Type B pancreatic cell (in vitro differentiated cells): ENCODE data around the gene FYCO1. TPM values are rescaled to one million over a fixed set of nuclear protein-coding genes. Genes with fewer than 3 reads are reported as not detected.

Experiments
- DNase-seq: peaks from one replicate; pipeline ENCODE4 v3.0.0; 2021; ENCODE audit warnings: mixed read lengths; ENCODE audit not compliant: unreplicated experiment; ENCODE audit errors: extremely low spot score
- H3K27ac Mint-ChIP-seq: 2 replicates; pipeline ENCODE4 v1.8.0; 2021; ENCODE audit warnings: mild to moderate bottlenecking, mixed read lengths
- H3K27me3 Mint-ChIP-seq: 2 replicates; pipeline ENCODE4 v1.8.0; 2021; ENCODE audit warnings: mixed read lengths
- H3K36me3 Mint-ChIP-seq: 2 replicates; pipeline ENCODE4 v1.8.0; 2021; ENCODE audit warnings: mixed read lengths
- H3K4me1 Mint-ChIP-seq: one replicate; pipeline ENCODE4 v1.8.0; 2021; ENCODE audit warnings: mixed read lengths; ENCODE audit not compliant: unreplicated experiment
- H3K4me3 Mint-ChIP-seq: 2 replicates; pipeline ENCODE4 v1.8.0; 2021; ENCODE audit warnings: mild to moderate bottlenecking, mixed read lengths
- H3K9me3 Mint-ChIP-seq: 2 replicates; pipeline ENCODE4 v1.8.0; 2021; ENCODE audit warnings: mixed read lengths
- total RNA-seq: library from RNA; stranded (reverse); gene quantifications from 2 replicates; pipeline ENCODE4 v1.2.1, GENCODE V29; 2021; ENCODE audit warnings: low replicate concordance
- TF ChIP-seq, protein P1 (sequence below): fragments of 200-600 bp; sonication (generic); conservative IDR thresholded peaks from 2 replicates; pipeline ENCODE4 v1.5.0; 2021; ENCODE audit warnings: antibody characterized with exemption, mild to moderate bottlenecking

Gene FYCO1
- total RNA-seq, 1 donor from 2014 or later, result 15.2 TPM

DNA sequence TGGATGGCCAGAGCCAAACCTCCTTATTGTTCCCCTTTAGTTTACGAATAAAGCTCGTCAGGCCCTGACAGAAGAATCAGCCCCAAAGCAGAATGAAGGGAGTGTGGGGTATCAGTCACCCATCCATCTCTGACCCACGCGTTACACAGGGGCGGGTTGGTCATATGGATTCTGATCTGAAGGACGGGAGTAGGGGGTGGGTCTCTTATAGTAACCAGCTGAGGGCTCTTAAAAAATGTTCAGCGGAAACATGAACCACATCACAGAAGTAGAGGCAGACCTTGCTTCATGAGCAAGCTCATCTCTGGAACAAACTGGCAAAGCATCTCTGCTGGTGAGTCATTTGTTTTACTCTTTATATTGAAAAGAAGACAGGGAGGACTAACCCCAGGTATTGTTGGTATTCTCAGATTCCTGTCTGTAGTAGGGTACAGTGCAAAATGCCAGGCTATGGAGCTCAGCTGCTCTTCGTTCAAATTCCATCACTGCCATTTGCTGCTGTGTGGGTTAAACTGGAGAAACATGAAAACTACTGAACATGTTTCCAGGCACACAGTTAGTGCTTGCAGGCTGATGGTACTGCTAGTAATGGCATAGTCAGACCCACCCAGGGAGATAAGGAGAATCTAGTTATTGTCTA, 52.3 kb downstream of the FYCO1 start, which contains the start of gene CXCR6:
CXCR6 (plus strand) TSS at position 258 of the 640 bp plus-strand sequence. CDS start 3,018 bp downstream, outside the sequence.
- H3K9me3 Mint-ChIP-seq, result no peaks in the 10 kb centered on the region
- no peak within 1 kb of the TSS for H3K27ac Mint-ChIP-seq
- TF ChIP-seq, protein P1, sequence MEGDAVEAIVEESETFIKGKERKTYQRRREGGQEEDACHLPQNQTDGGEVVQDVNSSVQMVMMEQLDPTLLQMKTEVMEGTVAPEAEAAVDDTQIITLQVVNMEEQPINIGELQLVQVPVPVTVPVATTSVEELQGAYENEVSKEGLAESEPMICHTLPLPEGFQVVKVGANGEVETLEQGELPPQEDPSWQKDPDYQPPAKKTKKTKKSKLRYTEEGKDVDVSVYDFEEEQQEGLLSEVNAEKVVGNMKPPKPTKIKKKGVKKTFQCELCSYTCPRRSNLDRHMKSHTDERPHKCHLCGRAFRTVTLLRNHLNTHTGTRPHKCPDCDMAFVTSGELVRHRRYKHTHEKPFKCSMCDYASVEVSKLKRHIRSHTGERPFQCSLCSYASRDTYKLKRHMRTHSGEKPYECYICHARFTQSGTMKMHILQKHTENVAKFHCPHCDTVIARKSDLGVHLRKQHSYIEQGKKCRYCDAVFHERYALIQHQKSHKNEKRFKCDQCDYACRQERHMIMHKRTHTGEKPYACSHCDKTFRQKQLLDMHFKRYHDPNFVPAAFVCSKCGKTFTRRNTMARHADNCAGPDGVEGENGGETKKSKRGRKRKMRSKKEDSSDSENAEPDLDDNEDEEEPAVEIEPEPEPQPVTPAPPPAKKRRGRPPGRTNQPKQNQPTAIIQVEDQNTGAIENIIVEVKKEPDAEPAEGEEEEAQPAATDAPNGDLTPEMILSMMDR, result no peak
- no peak for DNase-seq
- no peaks in the 10 kb centered on the region for H3K27me3 Mint-ChIP-seq
- peaks cover 7% of the 10 kb centered on the region for H3K4me1 Mint-ChIP-seq
- no peak within 1 kb of the TSS for H3K4me3 Mint-ChIP-seq
- peaks cover 4% of the 10 kb centered on the region for H3K36me3 Mint-ChIP-seq

DNA sequence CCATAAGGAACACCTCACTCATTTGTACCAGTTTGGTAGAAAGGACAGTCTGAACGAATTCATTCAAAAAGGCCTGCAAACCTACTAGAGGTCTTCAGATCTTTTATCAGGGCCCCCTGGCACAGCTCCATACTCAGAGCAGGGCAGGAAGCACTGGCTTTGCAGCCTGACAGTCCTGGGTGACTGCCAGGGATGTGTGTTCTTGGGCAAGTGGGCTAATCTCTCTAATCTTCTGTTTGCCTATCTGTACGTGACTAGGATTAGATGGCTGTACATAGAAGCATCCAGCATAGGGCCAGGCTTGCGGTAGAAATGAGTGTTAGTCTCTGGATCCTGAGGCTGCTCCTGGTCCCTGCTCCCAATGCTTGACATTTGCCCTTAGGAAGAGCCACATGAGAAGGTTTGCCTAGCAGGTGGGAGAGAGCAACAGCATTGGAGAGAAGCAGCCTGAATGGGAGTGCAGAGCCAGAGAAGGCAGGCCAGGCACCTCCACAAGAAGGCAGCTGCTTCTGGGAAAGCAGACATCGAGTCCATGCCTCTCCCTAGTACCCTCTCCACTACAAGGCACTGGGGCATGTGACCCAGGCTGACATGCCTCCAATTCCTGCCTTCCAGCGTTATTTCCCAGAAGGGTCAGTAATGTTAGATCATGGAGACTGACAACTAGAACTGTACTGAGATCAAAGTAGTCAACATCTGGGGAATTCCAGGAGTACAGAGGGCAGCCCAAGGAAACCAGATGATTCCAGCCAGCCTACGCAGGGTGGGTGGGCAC, 53.4 kb downstream of the FYCO1 start:
- no peaks in the 10 kb centered on the region for H3K9me3 Mint-ChIP-seq
- H3K27ac Mint-ChIP-seq, result no peak overlapping the region
- TF ChIP-seq, protein P1, result no peak
- no peaks in the 10 kb centered on the region for H3K27me3 Mint-ChIP-seq
- peaks cover 7% of the 10 kb centered on the region for H3K4me1 Mint-ChIP-seq
- DNase-seq, result no peak
- no peaks in the 10 kb centered on the region for H3K36me3 Mint-ChIP-seq
- H3K4me3 Mint-ChIP-seq, result no peak overlapping the region

DNA sequence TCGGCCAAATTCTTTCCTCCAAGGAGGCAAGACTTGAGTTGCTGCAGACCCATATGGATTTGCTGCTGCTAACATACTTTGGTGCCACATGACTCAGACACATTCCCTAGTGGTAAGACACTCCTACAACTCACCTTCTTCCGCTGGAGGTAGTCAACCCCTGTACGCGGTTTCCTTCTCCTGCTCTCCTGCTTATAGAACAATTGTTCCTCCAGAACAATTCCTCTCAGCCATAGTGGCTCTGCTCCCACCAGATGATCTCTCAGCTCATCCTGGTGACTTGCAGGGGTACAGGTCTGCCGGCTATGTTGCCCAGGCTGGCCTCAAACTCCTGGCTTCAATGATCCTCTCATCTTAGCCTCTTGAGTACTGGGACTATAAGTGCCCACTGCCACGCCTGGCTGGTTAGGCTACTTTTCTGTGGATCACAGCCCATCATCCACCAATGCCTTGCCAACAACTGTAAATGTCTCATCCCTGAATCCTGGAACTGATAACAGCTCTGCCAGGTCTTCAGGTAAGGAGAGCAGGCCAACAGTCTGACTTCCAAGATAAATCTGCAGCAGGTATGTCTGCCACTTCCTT, 54.8 kb downstream of the FYCO1 start:
- no peak for DNase-seq
- Mint-ChIP-seq H3K27ac (no peak overlapping the region), H3K9me3 (no peaks in the 10 kb centered on the region), H3K4me3 (no peak overlapping the region), H3K36me3 (no peaks in the 10 kb centered on the region), H3K27me3 (no peaks in the 10 kb centered on the region), H3K4me1 (peaks cover 7% of the 10 kb centered on the region)
- TF ChIP-seq, protein P1, result no peak

DNA sequence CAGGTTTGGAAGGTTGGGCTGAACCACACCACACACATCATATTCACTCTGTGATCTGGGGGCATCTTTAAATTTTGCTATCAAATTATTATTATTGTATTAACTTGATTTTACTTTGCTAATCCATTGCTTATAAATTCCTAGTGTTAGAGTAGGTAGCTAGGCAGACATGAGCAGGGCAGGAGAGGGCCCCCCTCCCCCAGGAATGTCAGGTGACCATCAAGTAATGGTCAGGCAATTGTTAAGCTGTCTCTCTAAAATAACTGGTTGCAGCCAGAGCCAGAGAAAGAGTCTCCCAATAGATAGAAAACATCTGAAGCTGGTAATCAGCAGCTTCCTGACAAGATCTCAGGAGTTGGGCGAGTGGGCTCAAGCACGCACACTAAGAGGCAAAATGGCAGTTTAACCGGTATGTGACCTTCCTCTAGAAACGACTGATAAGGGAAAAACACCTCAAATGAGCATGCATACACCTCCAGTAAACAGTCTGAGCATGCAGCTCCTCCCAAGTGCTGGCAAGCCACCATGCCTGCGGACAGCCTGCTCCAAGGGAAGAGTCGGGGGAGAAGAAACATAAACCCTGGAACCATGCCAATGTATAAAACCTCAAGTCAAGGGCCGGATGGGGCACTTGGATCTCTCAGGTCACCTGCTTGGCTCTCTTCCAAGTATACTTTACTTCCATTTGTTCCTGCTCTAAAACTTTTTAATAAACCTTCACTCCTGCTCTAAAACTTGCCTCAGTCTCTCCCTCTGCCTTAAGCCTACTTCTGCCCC, 55.4 kb downstream of the FYCO1 start:
- peaks cover 5% of the 10 kb centered on the region for H3K36me3 Mint-ChIP-seq
- H3K4me1 Mint-ChIP-seq, result peaks cover 7% of the 10 kb centered on the region
- TF ChIP-seq, protein P1, result no peak
- DNase-seq, result no peak
- no peak overlapping the region for H3K27ac Mint-ChIP-seq
- H3K4me3 Mint-ChIP-seq, result no peak overlapping the region
- H3K27me3 Mint-ChIP-seq, result no peaks in the 10 kb centered on the region
- H3K9me3 Mint-ChIP-seq, result no peaks in the 10 kb centered on the region

GRCh38 chr3:45939341-45939771, 56.3 kb downstream of the FYCO1 start:
- Mint-ChIP-seq H3K27ac (no peak overlapping the region), H3K9me3 (no peaks in the 10 kb centered on the region), H3K36me3 (peaks cover 12% of the 10 kb centered on the region), H3K27me3 (no peaks in the 10 kb centered on the region), H3K4me3 (no peak overlapping the region), H3K4me1 (peaks cover 7% of the 10 kb centered on the region)
- DNase-seq, result no peak
- TF ChIP-seq, protein P1, result no peak
